K562 (cell line): ENCODE measurements around the gene CAPN8. TPM values are rescaled to one million over a fixed set of nuclear protein-coding genes. Genes with fewer than 3 reads are reported as not detected.
A peak's percentile ranks its signal among the peaks of the same experiment; 100 is the strongest.

ENCODE experiments used
- AFF1 ChIP-seq, 2 experiments: fragments of 450-650 bp; IDR thresholded peaks; 2 replicates each; pipeline ENCODE4 v1.6.1; 2018; ENCODE audit warnings: mild to moderate bottlenecking in 2 of 2, low read depth in 1 of 2; ENCODE audit not compliant: partially characterized antibody in 2 of 2
- BMI1 ChIP-seq: fragments of 150-350 bp; IDR thresholded peaks from 2 replicates; pipeline ENCODE4 v1.6.1; 2014; ENCODE audit warnings: low read length
- CBX5 ChIP-seq: IDR thresholded peaks from 2 replicates; pipeline ENCODE4 v1.6.1; 2014; ENCODE audit warnings: low read depth, borderline replicate concordance
- CCAR2 ChIP-seq: fragments of 200-400 bp; formaldehyde crosslinking; IDR thresholded peaks from 2 replicates; pipeline ENCODE4 v1.6.1; 2017; ENCODE audit warnings: mild to moderate bottlenecking, low read depth, low read length
- CHD2 ChIP-seq: IDR thresholded peaks from 2 replicates; pipeline ENCODE4 v1.6.1; 2011; ENCODE audit warnings: low read depth, low read length
- DIDO1 ChIP-seq: fragments of 450-650 bp; IDR thresholded peaks from 2 replicates; pipeline ENCODE4 v1.6.1; 2016; ENCODE audit warnings: low read depth, missing biosample characterization, missing genetic modification characterization
- FOS ChIP-seq: IDR thresholded peaks from 3 replicates; pipeline ENCODE4 v1.6.1; 2011; ENCODE audit not compliant: insufficient read length; ENCODE audit errors: extremely low read depth
- HIVEP1 ChIP-seq: fragments of 250-450 bp; sonication (Bioruptor Pico); IDR thresholded peaks from 2 replicates; pipeline ENCODE4 v1.4.0; 2020; ENCODE audit warnings: mild to moderate bottlenecking
- ID3 ChIP-seq, 2 experiments: fragments of 250-450 bp in 1 of 2; fragments of 450-650 bp in 1 of 2; sonication (Bioruptor Pico) in 1 of 2; IDR thresholded peaks; 2 replicates each; pipeline versions ENCODE4 v1.6.1 to v1.8.0; 2016 to 2021; ENCODE audit warnings: mild to moderate bottlenecking in 2 of 2, moderate library complexity in 2 of 2, missing compliant biosample characterization in 1 of 2, missing genetic modification characterization in 1 of 2
- IFI16 ChIP-seq: fragments of 250-450 bp; sonication (Bioruptor Pico); IDR thresholded peaks from 2 replicates; pipeline ENCODE4 v2.1.2; 2022; ENCODE audit warnings: mild to moderate bottlenecking, inconsistent platforms
- NFXL1 ChIP-seq: fragments of 450-650 bp; formaldehyde crosslinking; IDR thresholded peaks from 2 replicates; pipeline ENCODE4 v1.4.0; 2021; ENCODE audit warnings: mild to moderate bottlenecking
- NRF1 ChIP-seq, 2 experiments: fragments of 450-650 bp; IDR thresholded peaks in 1 of 2; conservative IDR thresholded peaks in 1 of 2; 2 replicates each; pipeline ENCODE4 v1.6.1; 2014; ENCODE audit warnings: mild to moderate bottlenecking in 2 of 2
- POLR2AphosphoS2 ChIP-seq: IDR thresholded peaks from 2 replicates; pipeline ENCODE4 v1.6.1; 2012; ENCODE audit warnings: low read length, improper control_type of control experiment
- POLR2AphosphoS5 ChIP-seq: IDR thresholded peaks from 2 replicates; pipeline ENCODE4 v1.6.1; 2011; ENCODE audit warnings: mild to moderate bottlenecking, low read depth, low read length, moderate library complexity; ENCODE audit not compliant: control insufficient read depth, insufficient read depth
- RB1 ChIP-seq: fragments of 450-650 bp; IDR thresholded peaks from 2 replicates; pipeline ENCODE4 v1.6.1; 2017; ENCODE audit warnings: low read depth, mild to moderate bottlenecking
- RBM22 ChIP-seq: fragments of 200-400 bp; formaldehyde crosslinking; IDR thresholded peaks from 2 replicates; pipeline ENCODE4 v1.6.1; 2018; ENCODE audit warnings: low read length, low read depth; ENCODE audit not compliant: poor library complexity, severe bottlenecking
- SMARCA5 ChIP-seq: fragments of 450-650 bp; IDR thresholded peaks from 2 replicates; pipeline ENCODE4 v1.6.1; 2016
- SOX6 ChIP-seq: fragments of 450-650 bp; IDR thresholded peaks from 2 replicates; pipeline ENCODE4 v1.6.1; 2014; ENCODE audit warnings: mild to moderate bottlenecking
- SRSF1 ChIP-seq: fragments of 200-400 bp; formaldehyde crosslinking; IDR thresholded peaks from 2 replicates; pipeline ENCODE4 v1.6.1; 2017; ENCODE audit warnings: mild to moderate bottlenecking, low read depth, low read length, moderate library complexity
- ZNF431 ChIP-seq: sonication (generic); formaldehyde crosslinking; IDR thresholded peaks from 2 replicates; pipeline ENCODE4 v1.8.0; 2022; ENCODE audit warnings: mild to moderate bottlenecking, missing genetic modification reagents
- ZNF740 ChIP-seq, 3 experiments: fragments of 200-800 bp in 1 of 3; sonication (Bioruptor generic) in 1 of 3; sonication (generic) in 1 of 3; formaldehyde crosslinking in 1 of 3; IDR thresholded peaks; 2 replicates each; pipeline versions ENCODE4 v1.6.1 to v1.8.0; 2016 to 2022; ENCODE audit warnings: mild to moderate bottlenecking in 2 of 3, missing compliant biosample characterization in 2 of 3, missing genetic modification characterization in 2 of 3, missing genetic modification reagents in 1 of 3
- polyA plus RNA-seq, 8 experiments: library from polyadenylated mRNA; depleted of rRNA in 4 of 8; stranded (reverse) in 5 of 8; unstranded in 3 of 8; fragments of >200 nt; fragmentation: Nextera tagmentation in 2 of 8; fragmentation: Illumina TruSeq in 1 of 8; extraction: Ambion mirVana in 2 of 8; extraction: Trizol in 1 of 8; gene quantifications; 2 replicates each; pipeline versions ENCODE4 v1.2.1 to v1.2.3, GENCODE V29; 2011 to 2014; ENCODE audit warnings: inconsistent platforms in 1 of 8, missing spikeins in 1 of 8
- total RNA-seq, 7 experiments: library from RNA; depleted of rRNA in 6 of 7; stranded (reverse); fragments of >200 nt in 6 of 7; fragmentation: Illumina TruSeq in 2 of 7; extraction: Trizol in 2 of 7; gene quantifications; 2 replicates each; pipeline versions ENCODE4 v1.2.1 to v1.2.3, GENCODE V29; 2011 to 2021; ENCODE audit warnings: low replicate concordance in 1 of 7

CAPN8 gene
- total and polyA plus RNA-seq, 9 of the 15 experiments (the other 6 are each of a cell fraction or from before 2014, with no cell fraction given), result 0.06 TPM; not detected in 8

- peak; percentile 71 to 78; a peak in 2 of 4 replicates for TF ChIP-seq NRF1 (conservative IDR thresholded peaks at IDR 0.05 in 1 of 2, IDR thresholded peaks at IDR 0.05 in 1 of 2)
- TF ChIP-seq FOS, result peak; percentile 27
- TF ChIP-seq SOX6, result peak; percentile 28; the same call in 1 of the 2 replicates
- TF ChIP-seq POLR2AphosphoS2, result no peak
- TF ChIP-seq DIDO1 (tag), result no peak
- TF ChIP-seq SRSF1, result no peak
- 0 out of 2 replicates have a peak, but pooled peaks have one; percentile 20 for TF ChIP-seq HIVEP1
- no peak for TF ChIP-seq BMI1
- peak; percentile 80 for TF ChIP-seq POLR2AphosphoS5
- no peak for TF ChIP-seq CBX5
- TF ChIP-seq RBM22, result peak; percentile 23
- no peak for TF ChIP-seq IFI16 (CRISPR knock-in tag)
- TF ChIP-seq CHD2, result no peak
- TF ChIP-seq ID3 (CRISPR knock-in tag; IDR thresholded peaks at IDR 0.05), result no peak
- peak; percentile 76 for TF ChIP-seq ID3 (tag; IDR thresholded peaks at IDR 0.05)
- TF ChIP-seq AFF1 (IDR thresholded peaks at IDR 0.05; ENCODE audit: low read depth in 1 of 2, partially characterized antibody in 2 of 2), result no peak
- TF ChIP-seq RB1, result peak; percentile 89
- TF ChIP-seq ZNF740 (CRISPR knock-in tag; IDR thresholded peaks at IDR 0.05), result peak; percentile 53; the same call in 1 of the 2 replicates
- TF ChIP-seq ZNF740 (tag; IDR thresholded peaks at IDR 0.05), result no peak
- no peak for TF ChIP-seq NFXL1 (CRISPR knock-in tag)
- TF ChIP-seq ZNF431 (CRISPR knock-in tag), result peak; percentile 62
- TF ChIP-seq CCAR2, result no peak
- peak; percentile 7; the same call in 1 of the 2 replicates for TF ChIP-seq SMARCA5
Measured at GRCh38 chr1:223712194-223712849, 46.8 kb upstream of the CAPN8 start, which contains the start of gene CAPN2 (continued).
